ENCODE measurements around the gene GABRB1.

The GABRB1 gene

DNA sequence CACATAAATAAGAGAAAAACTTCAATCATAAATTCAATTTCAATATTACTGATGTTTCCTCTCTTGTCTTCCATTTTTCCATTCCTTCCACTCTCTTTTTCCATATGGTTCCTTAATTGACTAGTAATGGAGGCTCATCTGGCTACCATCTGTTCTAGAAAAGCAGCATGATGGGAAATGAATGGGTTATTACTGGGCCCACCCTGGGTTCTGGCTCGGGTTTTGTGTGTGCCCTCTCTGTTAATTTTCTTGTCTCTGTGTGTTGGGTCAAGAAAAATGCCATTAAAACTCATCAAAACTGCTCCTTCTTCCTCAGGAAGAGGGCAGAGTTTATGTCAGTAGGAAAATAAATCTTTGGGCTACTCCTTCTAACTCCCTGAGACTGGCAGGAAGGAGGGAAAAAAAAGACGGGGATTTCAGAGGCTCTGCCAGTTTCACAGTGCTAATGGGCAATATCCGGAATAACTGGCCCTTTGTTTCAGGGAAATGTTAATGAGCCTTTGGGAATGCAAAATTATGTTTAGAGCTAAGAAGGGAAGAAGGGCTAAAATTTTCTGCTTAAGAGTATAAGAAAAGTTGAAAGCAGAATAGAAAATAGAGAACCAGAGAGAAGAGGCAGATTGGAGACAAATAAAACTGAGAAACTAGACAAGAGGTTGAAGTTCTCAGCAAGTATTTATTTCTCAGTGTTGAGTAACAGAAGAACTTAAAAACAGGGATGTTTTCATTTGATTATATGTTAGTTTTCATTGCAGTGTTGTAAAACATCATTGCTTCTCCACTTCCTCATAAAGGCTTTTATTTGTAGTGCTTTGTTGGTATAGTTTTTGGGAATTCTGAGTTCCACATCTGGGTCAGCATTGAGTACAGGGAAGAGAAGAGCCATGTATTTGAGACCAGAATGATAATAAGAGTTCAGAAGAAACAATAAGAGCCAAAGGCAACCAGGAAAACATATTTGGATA, 19.7 kb downstream of the GABRB1 start:
- DNase-seq, result no peak

DNA sequence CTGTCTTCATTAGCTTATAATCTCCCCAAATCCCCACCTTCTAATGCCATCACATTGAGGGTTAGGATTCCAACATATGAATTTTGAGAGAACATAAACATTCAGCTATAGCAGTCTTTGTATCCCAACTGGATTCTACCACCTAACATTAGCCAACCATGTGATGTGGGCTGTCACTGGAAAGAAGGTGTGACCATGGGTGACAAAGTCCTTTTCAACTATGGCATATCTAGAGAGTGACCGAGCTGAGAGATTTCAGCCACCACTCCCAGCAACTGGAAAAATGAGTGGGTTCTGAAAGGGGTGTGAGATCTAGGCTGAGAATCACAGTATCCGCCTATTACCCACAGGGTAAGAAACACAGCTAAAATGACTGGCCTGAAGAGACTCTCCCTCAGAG, 22.1 kb downstream of the GABRB1 start:
- no peak for DNase-seq

DNA sequence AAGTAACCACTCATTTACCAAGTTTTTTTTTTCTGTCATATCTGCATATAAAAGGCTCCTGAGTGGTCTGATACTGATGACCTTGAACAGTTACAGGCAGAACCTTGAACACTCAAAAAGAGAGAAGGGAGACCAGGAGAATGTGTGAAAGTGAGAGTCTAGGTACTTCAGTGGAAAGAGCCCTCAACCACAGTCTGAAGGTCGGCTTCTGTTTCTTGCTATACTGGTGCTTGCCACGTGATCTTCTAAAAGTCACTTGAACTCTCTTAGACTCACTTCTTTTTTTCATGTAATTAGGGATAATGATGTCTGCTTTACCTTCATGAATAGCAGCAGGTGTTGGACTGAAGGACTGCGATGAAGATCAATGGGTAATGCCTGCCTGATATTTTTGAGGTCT, 22.8 kb downstream of the GABRB1 start:
- no peak for DNase-seq

DNA sequence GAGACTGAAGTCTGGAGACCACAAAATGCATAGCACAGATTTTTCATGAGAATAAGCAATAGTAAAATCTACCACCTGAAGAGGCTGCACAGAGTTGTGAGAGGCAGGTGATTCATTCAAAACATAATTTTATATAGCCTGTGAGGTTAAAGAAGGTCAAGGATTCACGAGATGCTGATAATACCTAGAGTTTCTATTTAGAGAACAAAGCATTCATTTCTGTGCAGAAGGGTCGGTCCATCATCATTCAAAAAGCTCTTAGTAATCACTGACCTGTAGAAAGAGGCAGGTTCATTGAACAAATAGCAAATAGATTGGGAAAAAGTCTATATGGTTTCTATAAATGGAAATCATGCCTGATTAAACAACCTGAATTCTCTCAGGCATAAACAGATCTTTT, 26.6 kb downstream of the GABRB1 start:
- no peak for DNase-seq

DNA sequence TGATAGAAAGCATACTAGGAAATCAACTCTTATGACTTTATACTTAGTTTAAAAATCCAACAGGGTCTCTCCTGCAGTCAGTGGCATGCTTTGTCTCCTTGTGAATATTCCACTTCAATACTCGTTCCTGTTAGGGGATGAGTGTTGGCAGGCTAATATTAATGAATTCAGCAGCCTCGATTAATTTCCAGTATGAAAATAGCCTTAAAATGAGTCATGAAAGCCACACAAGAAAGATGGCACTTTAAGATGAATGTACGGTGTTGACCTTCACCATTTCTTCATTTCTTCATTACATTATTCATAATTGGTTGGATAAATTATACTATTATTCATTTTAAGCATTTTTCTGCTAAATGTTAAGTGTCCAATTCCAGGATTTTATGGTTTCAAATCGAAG, 29.2 kb downstream of the GABRB1 start:
- no peak for DNase-seq

DNA sequence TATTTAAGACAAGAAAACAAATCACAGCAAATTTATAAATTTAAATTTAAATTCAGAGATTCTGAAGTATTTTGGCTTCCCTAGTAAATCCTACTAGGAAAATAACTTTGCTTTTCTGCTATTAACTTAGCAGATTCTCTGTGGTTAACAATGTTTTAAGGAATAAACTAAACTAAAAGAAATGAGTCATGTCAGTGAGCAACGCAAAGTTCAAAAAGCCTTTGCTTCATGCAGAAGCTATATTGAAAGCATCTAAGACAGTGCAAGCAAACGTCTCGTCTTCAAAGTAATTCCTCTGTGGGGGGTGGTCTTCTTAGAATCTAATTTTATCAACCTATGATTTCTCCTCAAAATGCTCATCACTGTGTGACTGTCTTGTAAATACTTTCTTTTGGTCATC, 30.1 kb downstream of the GABRB1 start:
- no peak for DNase-seq

DNA sequence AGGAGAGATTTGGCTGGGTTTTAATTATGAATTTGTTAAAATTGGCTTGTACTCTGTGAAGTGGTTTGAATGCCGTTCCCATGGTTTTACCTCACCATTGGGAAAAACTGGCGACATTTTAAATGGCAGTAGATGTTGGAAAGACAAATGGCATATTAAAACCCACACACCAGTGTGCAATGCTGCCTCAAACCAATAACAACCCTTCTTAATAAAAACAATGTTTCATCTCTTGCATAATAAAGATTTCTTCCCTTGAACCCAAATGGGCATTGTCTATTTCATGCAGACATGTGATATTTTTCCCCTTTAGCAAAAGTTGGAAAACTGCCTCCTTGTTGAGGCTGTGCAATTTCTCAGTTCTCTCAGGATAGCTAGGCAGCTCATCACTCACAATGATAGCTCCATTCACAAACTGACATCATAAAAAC, 33.7 kb downstream of the GABRB1 start:
- no peak for DNase-seq

DNA sequence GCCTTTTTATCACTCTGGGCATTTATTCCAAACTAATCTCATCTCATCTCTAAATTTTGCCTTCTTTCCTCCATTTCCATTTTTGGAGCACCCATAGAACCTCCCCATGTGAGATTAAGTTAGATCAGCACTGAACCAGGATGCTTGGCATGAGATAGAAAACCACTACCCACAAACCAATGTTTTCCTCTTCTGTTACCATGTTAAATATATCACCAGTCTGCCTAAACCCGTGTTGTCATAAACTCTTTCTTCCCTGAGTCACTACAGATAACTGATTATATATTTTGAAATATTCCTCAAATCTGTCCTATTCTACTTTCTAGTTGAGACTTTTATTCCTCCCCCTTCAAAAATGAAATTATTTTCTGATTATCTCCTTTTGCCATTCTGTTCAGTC, 37.6 kb downstream of the GABRB1 start:
- DNase-seq, result no peak

DNA sequence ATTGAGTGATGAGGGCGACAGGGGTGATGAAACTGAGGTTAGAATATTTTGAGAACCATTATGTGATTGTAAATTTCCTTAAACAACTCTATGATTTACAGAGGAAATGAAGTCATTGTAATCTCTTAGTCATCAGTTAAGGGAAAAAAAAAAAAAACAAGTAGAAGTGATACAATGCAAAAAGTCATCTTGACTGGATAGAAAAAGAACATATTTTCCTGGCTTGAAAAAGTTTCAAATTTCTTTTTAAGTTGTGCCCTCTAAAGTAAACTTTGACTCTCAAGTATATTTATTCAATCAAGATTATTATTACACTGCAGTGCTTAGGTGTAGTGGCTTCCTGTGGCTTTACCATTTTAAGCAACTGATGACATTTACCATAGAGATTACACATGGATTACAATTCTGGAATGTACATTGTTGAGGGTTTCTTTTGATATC, 40.6 kb downstream of the GABRB1 start:
- no peak for DNase-seq

DNA sequence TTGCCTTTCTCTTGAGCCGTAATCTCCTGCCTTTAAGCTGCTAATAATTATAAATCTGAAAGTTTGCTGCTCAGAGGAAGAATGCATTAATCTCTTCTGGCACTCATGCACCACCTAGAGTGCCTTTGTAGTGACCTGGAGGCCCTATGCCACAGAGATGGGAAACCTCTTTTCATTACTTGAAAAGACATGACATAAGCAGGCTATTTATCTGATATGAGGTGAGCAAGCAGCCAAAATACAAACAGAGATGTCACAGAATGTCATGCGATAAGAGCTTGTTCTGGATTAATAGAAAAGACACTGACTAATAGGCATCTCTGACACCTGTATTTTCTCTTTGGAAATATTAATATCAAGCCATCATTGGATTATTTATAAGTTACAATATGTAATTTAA, 42.3 kb downstream of the GABRB1 start:
- no peak for DNase-seq

DNA sequence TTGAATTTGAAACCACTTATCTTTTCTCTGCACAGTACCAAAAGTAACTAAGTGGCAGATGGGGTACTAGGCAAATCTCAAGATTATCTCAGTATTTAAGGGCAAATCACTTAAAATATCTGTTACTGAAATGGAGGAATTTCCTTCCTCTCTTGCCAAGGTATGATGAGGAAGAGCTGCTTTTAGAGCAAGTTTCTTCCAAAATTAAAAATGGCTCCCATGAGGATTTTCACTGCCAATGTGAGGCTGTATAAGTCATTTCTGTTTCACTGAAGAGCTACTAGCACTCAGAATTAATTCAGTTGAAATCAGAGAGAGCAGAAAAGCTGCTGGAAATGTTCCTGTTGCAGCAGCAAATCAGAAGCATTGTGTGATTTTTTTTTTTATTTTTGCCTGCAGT, 43.4 kb downstream of the GABRB1 start:
- DNase-seq, result no peak

DNA sequence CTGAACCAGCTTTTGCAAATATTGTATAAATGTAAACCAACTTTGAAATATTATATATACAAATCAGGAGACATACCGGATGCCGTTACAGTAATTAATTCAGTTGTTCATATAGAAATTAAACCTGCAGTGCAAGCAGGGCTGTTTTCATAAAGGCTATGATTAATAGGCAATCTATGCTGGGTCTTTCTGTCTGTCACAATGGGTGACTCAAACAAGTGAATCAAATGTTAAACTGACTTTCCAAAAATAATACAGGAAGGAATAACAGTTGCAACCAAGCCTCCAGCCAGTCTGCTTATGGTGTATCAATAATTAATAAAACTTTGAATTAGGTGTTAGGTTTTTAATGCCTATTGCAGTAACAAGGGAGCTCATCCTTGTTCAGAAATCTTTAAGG, 43.9 kb downstream of the GABRB1 start:
- no peak for DNase-seq

DNA sequence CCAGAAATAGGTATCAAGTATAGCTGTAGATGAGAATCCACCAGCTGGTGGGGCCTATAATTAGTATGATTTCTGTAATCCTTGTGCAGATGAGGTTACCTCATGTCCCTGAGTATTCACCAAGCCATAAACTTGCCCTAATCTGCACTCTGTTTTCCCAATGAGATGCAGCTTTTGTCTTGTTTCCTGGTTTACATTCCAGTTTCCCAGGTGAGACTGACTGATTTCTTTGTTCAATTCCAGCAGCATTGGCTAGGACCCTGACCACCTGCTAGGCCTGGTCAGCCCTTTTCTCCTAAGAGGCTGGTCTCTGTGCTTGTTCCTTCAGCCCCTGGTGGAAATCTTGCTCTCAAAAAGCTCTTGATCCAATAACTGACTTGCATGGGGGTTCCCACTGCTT, 44.6 kb downstream of the GABRB1 start:
- no peak for DNase-seq

DNA sequence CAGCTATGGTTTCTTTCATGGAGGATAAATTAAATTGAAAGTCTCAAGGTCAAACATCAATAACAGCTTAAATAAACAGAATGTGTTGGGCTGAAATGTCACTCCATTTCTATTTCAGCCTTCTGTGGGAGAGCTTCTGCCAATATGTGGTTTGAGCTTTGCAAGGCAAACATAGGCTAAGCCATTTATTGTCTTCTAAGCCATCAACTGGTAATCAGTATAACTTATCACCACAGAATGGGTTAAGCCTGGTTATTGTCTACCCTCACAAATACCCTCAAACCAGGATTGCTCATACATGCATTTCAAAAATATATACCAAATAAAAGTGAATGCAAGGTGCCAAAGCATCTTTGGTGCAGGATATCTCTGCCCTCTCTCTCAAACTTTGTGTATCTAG, 52.7 kb downstream of the GABRB1 start:
- no peak for DNase-seq

DNA sequence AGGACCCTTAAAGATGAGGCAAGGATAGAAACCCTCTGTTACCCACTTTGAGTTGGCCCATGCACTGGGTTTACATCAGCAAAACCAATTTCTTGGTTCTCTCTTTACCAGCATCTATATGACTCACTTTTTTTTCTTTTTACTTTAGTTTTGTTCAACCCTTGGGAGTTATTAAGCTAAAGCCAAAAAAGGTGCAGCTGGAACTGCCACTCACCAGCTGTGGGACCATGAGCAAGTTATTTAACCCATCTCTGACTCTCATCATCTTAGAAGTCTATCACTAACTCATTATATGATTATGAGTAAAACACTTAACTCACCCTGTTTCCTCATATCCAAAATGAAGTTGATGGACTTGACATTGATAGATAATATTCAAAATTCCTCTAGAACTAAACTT, 53.4 kb downstream of the GABRB1 start:
- DNase-seq, result no peak

DNA sequence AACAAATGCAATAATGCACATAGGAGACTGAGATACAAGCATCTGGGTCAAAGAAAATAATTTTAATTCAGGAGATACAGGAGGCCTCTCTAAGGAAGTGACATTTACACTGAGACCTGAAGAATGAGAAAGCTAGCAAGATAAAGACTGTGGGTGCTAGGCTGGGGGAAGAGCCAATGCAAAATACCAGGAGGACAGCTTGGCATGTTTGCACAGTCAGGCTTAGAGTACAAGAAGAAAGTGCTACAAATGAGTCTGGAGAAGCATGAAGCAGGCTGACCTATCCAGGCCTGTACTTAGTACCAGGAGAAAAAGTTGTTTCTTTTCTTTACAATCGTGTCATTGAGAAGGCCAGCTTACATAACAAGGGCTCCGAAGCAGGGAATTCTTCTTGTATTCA, 56.9 kb downstream of the GABRB1 start:
- no peak for DNase-seq

DNA sequence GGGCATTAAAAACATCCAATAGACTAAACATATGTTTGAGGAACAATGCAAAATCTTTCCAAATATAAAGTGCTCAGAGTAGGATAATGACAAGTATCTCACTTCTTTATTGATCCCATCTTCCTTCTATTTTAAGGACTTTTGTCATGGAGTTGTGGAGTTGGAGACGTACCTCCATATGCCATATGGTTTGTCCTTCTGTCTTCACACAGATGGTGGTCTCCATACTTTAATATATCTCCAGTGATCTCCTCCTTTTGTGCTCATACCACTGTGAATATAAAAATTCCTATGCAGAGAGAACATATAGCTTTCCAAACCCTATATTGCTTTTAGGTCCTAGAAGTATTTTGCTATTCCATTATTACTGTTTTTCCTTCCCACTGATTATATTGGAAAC, 64.5 kb downstream of the GABRB1 start:
- DNase-seq, result no peak

DNA sequence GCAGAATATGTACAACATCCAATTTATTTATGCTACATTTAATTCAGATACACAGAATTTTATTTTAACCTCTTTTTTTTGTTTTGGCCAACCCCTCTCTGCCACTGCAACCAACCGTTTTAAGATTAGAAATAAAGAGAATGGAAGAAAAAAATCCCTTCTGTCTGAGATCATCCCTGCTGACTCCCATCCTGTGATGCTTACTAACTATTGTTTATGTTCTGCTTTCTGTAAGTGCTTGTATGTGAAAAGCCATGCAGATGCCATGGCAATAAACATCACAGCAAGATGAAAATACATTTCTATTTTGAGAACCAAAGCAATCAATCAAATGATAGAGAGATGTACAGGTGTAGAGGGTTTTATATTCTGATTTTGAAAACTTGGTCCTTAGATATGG, 70.1 kb downstream of the GABRB1 start:
- DNase-seq, result no peak

DNA sequence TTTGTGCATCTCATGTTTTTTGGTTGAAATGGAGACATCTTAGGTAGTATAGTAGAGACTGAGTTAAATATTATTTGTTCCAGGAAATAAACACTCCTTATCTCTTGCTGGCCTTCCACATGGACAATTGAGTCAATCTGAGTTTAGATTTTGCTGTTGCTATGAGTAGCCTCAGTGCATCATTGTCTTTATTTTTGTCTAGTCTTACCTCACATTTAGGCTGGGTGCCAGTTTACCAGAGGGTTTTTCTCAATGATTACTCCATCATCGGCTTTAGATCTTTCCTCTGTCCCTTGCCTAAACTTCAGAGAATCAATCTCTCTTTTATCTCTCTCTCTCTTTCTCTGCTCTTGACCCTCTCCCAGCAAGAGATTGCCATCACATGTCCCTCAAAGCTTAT, 73.6 kb downstream of the GABRB1 start:
- no peak for DNase-seq

DNA sequence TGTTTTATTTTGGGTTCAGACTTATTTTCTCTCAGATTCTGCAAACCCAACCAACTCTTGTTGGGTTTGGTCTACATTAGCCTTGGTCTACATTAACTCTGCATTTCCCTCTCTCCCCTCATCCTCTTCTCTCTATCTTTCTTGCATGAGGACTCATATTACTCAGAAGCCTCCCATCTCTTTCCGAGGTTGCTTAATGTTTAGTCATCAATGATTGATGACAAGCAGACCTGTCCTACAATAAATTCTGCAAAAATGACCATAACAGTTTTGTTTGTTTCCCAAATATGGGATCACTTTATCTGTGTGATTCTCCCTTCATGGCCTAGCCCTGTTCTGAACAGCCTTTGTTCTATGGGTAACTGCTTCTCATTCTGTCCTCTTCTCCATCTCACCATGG, 75.2 kb downstream of the GABRB1 start:
- DNase-seq, result no peak

DNA sequence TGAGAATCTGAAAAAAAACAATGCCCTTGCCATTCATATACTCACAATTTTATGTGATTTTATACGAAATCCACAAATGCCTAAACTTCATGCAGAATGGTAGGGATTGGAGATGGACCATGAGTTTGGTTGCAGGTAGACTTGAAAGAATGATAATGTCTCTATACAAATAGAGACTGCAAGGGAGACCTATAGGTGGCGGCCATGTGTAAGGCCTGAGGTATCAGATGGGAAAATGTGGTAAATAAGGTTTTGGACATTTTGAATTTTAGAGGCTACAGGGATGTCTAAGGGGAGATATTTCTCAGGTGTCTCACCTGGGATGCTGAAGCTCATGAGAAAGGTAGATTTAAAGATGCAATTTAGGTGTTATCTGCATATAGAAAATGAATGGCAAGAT, 78.0 kb downstream of the GABRB1 start:
- no peak for DNase-seq

DNA sequence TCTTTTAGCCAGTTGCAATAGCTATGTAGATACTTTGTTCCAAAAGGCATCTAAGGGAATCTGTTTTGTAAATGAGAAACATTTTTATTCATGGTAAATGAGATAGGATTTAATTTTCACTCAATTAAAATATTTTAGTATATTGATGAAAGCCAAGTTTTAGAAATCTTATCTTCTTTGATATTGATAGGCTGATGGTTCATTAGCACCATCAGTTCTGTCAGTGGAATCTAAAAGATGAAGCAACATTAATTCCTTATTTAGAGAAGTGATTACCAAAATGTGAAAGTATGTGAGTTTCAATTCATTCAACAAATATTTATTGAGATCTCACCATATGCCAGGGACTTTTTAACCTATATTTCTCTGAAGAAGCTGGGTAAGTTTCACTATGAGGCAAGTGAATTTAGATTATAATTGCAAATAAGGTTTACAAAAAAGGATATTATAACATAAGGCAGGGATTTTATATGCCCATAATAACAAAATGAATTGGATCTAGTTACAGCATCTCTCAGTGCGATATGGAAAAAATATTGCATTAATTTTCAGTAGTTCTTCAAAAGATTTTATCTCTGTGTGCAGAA, 79.3 kb downstream of the GABRB1 start:
- DNase-seq, result no peak

DNA sequence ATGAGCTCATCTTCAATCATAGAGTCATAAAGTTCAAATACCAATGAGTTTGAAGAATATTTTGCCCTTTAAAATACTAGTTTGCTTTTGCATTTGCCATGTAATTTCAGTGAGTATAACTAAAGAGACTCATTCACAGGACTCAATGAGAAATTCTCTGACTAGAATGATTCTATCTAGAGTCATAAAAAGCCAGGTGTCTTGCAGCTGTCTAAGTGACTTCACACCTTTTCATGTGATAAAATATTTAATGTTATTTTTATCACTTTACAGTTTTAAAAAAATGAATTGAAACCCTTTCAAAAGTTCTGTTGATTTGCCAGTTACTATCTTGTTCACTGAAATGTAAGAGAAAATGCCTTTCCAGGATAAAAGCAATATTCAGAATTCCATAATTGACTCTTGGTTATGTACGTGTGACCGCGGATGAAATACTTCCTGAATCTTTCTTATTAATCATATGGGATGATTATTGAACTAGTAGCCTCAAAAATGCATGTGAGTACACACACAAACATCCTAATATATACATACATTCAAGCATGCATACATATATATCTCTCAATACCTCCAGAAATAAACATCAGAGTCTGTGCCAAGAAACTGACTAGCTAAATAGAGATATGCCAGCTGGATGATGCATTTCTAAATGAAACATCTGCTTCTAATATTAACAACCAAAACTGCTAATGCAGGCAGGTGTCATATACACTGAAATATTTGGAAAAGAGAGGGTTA, 87.0 kb downstream of the GABRB1 start:
- no peak for DNase-seq

DNA sequence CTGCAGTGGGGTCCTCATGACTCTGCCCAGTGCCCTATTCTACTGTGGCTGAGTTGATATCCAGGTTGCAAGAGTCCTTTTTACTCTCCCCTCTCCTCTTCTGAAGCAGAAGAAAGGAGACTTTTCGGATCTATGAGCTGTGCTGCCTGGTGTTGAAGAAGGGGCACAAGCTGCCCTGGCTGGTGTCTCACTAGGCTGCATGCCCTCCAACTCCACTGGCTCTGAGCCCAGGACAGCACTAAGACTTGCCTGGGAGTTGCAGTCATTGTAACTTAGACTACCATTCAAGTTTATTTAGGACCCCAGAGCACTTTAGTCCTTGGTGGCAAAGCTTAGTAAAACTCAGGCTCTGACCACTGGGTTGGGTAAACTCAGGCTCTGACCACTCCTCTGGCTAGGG, 89.4 kb downstream of the GABRB1 start:
- no peak for DNase-seq
